Thoracic aorta (tissue), 2 donors: Measurements from ENCODE around the gene BICDL1. TPM values are rescaled to one million over a fixed set of nuclear protein-coding genes. Genes with fewer than 3 reads are reported as not detected.

ENCODE experiments used
- ATAC-seq: fragments of 150-250 bp; one replicate; pipeline ENCODE4 v1.8.0; 2017; ENCODE audit warnings: low read depth; ENCODE audit not compliant: insufficient number of reproducible peaks, low FRiP score
- DNase-seq: peaks from one replicate; pipeline ENCODE4 v3.0.0-alpha.2; 2020; ENCODE audit warnings: low spot score
- H3K27ac ChIP-seq, 2 donors: fragments of 200-600 bp; sonication (generic); 1 replicate in 1 of 2; 2 replicates in 1 of 2; pipeline ENCODE4 v1.5.1; 2016; ENCODE audit warnings: mild to moderate bottlenecking in 2 of 2, moderate library complexity in 2 of 2
- H3K27me3 ChIP-seq: fragments of 200-600 bp; sonication (generic); replicated peaks from 2 replicates; pipeline ENCODE4 v1.6.0; 2016; ENCODE audit warnings: mild to moderate bottlenecking; ENCODE audit not compliant: insufficient read depth
- H3K36me3 ChIP-seq: fragments of 200-600 bp; sonication (generic); one replicate; pipeline ENCODE4 v1.5.1; 2016
- H3K4me1 ChIP-seq, 2 donors: fragments of 200-600 bp; sonication (generic); 1 replicate in 1 of 2; 2 replicates in 1 of 2; pipeline versions ENCODE4 v1.5.1 to v1.6.0; 2016; ENCODE audit warnings: low read depth in 2 of 2, mild to moderate bottlenecking in 1 of 2; ENCODE audit not compliant: control insufficient read depth in 1 of 2
- H3K4me3 ChIP-seq: fragments of 200-600 bp; sonication (generic); 2 replicates; pipeline ENCODE4 v1.5.1; 2016; ENCODE audit warnings: mild to moderate bottlenecking
- H3K9me3 ChIP-seq: fragments of 200-600 bp; sonication (generic); 2 replicates; pipeline ENCODE4 v1.5.1; 2016
- total RNA-seq, 2 donors: library from RNA; depleted of rRNA; stranded (reverse); fragments of >200 nt; gene quantifications; one replicate each; pipeline versions ENCODE4 v1.1.0 to v1.2.3, GENCODE V29; 2016
- TF ChIP-seq, protein P1 (sequence below): fragments of 200-600 bp; sonication (generic); IDR thresholded peaks from one replicate; pipeline ENCODE4 v1.5.1; 2019; ENCODE audit warnings: antibody characterized with exemption

BICDL1 gene
- total RNA-seq, 2 donors from 2014 or later: 0.68 to 4.4 TPM

DNA sequence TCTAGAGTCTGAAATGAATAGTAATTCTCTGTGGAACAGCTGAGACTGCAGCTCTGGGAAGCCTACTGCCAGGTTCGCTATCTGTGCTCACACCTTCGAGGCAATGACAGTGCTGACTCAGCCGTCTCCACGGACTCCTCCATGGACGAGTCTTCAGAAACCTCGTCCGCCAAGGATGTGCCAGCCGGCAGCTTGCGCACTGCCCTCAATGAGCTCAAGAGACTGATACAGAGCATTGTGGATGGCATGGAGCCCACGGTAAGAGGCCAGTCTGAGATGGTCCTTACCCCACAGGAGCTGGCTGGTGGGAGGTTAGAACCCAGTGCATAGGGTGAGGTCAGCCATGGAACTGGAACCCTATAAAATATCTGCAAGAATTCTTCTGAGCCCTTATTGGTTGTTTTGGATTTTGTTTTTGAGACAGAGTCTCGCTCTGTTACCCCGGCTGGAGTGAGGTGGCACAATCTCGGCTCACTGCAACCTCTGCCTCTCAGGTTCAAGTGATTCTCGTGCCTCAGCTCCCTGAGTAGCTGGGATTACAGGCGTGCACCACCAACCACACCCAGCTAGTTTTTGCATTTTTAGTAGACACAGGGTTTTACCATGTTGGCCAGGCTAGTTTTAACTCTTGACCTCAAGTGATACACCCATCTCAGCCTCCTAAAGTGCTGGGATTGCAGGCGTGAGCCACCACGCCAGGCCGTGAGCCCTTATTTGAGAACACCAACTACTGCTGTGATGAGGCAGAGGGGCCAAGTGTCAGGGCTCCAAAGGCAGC is 83.6 kb downstream of the BICDL1 start:
- ATAC-seq (no peak), DNase-seq (no peak)
- TF ChIP-seq, protein P1, sequence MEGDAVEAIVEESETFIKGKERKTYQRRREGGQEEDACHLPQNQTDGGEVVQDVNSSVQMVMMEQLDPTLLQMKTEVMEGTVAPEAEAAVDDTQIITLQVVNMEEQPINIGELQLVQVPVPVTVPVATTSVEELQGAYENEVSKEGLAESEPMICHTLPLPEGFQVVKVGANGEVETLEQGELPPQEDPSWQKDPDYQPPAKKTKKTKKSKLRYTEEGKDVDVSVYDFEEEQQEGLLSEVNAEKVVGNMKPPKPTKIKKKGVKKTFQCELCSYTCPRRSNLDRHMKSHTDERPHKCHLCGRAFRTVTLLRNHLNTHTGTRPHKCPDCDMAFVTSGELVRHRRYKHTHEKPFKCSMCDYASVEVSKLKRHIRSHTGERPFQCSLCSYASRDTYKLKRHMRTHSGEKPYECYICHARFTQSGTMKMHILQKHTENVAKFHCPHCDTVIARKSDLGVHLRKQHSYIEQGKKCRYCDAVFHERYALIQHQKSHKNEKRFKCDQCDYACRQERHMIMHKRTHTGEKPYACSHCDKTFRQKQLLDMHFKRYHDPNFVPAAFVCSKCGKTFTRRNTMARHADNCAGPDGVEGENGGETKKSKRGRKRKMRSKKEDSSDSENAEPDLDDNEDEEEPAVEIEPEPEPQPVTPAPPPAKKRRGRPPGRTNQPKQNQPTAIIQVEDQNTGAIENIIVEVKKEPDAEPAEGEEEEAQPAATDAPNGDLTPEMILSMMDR: no peak
- H3K9me3 ChIP-seq: no peaks in the 10 kb centered on the region
- H3K4me3 ChIP-seq: no peak overlapping the region
- no peaks in the 10 kb centered on the region for H3K36me3 ChIP-seq
- H3K27me3 ChIP-seq: no peaks in the 10 kb centered on the region
- no peaks in the 10 kb centered on the region for H3K4me1 ChIP-seq
- no peak overlapping the region for H3K27ac ChIP-seq

DNA sequence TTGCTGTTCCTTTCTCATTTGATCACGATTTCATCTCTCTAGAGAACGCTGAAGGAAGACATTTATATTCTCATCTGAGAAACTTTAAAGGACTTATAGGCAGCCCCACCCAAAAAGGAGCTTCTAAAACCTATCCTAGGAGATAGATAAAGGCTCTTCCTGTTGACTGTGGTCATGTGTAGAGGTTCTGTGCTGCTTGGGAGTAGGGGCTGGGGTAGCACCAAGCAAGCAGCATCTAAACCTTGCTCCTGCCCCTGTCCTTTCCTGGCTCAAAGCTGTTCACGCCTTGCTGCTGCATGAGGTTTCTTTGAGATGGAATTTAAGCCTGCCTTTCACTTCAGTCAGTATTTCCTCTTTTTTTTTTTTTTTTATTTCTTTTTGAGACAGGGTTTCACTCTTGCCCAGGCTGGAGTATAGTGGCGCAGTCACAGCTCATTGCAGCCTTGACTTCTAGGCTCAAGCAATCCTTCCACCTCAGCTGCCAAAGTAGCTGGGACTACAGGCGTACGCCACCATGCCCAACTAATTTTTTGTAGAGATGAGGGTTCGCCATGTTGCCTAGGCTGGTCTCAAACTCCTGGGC is 86.1 kb downstream of the BICDL1 start:
- Histone ChIP-seq H3K4me3 (no peak overlapping the region), H3K27ac (no peak overlapping the region), H3K4me1 (no peaks in the 10 kb centered on the region), H3K36me3 (no peaks in the 10 kb centered on the region), H3K9me3 (no peaks in the 10 kb centered on the region), H3K27me3 (no peaks in the 10 kb centered on the region)
- TF ChIP-seq, protein P1: no peak
- DNase-seq (no peak), ATAC-seq (no peak)

DNA sequence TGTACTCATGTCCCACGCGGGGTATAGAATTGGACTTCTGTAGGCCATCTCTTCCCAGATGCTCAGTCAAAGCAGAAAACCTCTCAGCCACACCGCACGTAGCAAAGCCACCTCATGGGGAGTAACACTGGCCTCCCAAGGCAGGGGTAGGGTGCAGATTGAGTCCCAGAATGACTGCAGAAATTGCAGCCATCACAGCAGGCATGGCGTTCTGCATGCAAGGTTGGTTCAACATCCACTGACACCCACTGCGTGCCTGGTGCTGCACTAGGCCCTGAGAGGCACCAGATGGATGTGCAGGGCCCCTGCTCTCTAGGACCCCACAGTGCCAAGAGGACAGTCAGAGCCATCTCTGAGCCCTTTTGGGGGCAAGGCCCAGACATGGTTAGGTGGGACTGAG is 87.6 kb downstream of the BICDL1 start:
- H3K27me3 ChIP-seq: no peaks in the 10 kb centered on the region
- no peaks in the 10 kb centered on the region for H3K36me3 ChIP-seq
- ATAC-seq (no peak), DNase-seq (no peak)
- H3K9me3 ChIP-seq: no peaks in the 10 kb centered on the region
- no peak overlapping the region for H3K27ac ChIP-seq
- no peak overlapping the region for H3K4me3 ChIP-seq
- TF ChIP-seq, protein P1: no peak
- H3K4me1 ChIP-seq: no peaks in the 10 kb centered on the region

DNA sequence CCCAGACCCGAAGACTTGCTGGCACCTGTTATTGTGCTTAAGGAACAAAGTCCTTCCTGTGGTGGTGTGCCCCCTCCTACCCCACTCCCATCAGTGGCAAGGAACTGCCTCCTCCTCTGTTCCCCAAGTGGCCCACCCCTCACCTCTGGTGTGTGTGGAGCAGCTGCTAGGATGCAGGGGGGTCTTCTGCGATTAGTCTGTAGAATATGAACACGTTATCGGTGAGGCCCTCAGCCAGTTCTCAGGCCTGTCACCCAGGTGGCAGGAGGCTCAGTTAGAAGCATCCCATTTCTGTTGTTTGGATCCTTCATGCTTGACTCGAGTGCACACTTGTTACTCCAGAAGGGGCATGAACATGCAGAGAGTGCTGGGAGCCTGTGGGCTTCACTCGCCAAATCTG is 88.2 kb downstream of the BICDL1 start:
- H3K36me3 ChIP-seq: no peaks in the 10 kb centered on the region
- no peaks in the 10 kb centered on the region for H3K4me1 ChIP-seq
- DNase-seq: no peak
- H3K9me3 ChIP-seq: no peaks in the 10 kb centered on the region
- ATAC-seq: no peak
- H3K27me3 ChIP-seq: no peaks in the 10 kb centered on the region
- no peak overlapping the region for H3K27ac ChIP-seq
- no peak overlapping the region for H3K4me3 ChIP-seq
- TF ChIP-seq, protein P1: no peak

DNA sequence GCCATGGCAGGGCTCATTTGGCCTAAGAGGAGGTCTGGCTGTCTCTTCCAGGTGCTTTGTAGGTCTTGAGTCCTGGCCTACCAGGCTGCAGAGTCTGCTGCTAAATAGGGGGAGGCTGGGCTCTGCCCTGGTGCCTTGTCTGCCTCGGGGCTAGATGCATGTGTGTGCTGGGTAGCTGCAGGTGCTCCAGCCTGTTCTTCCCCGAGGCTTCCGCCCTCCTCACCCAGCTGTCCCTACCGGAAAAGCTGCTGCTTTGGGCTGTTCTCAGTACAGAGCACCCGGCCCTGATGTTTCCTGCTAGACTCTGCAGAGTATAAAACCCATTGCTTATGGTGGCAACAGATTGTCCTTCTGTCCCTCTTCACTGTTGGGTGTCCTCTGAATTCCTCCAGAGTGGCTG is 89.8 kb downstream of the BICDL1 start:
- H3K27me3 ChIP-seq: no peaks in the 10 kb centered on the region
- H3K27ac ChIP-seq: no peak overlapping the region
- no peak overlapping the region for H3K4me3 ChIP-seq
- no peaks in the 10 kb centered on the region for H3K4me1 ChIP-seq
- TF ChIP-seq, protein P1: no peak
- no peaks in the 10 kb centered on the region for H3K9me3 ChIP-seq
- no peak for DNase-seq
- H3K36me3 ChIP-seq: no peaks in the 10 kb centered on the region
- no peak for ATAC-seq
